GM23338 (cell line): ENCODE measurements around the gene ELANE. TPM values are rescaled to one million over a fixed set of nuclear protein-coding genes. Genes with fewer than 3 reads are reported as not detected.

ENCODE experiments used
- ATAC-seq: fragments of 200-7000 bp; cut with Tn5 transposase; 3 replicates; pipeline ENCODE4 v1.9.1; 2020
- DNase-seq: peaks from one replicate; pipeline ENCODE4 v3.0.0-alpha.2; 2015; ENCODE audit warnings: low spot score
- H2AFZ ChIP-seq: fragments of 200-600 bp; sonication (generic); 2 replicates; pipeline ENCODE4 v1.8.0; 2016; ENCODE audit warnings: antibody characterized with exemption, mild to moderate bottlenecking, moderate library complexity
- H3F3A ChIP-seq: fragments of 200-600 bp; sonication (generic); replicated peaks from 2 replicates; pipeline ENCODE4 v1.8.0; 2017; ENCODE audit warnings: antibody characterized with exemption, mixed run types, low read depth
- H3K27ac ChIP-seq: fragments of 200-600 bp; sonication (generic); 2 replicates; pipeline ENCODE4 v1.6.1; 2016; ENCODE audit warnings: low read depth
- H3K27me3 ChIP-seq: fragments of 200-600 bp; sonication (generic); 2 replicates; pipeline ENCODE4 v1.8.0; 2016; ENCODE audit warnings: mild to moderate bottlenecking, mixed run types, moderate library complexity; ENCODE audit not compliant: insufficient read depth
- H3K36me3 ChIP-seq: fragments of 200-600 bp; sonication (generic); 2 replicates; pipeline ENCODE4 v1.8.0; 2016; ENCODE audit warnings: mild to moderate bottlenecking; ENCODE audit not compliant: insufficient read depth
- H3K4me1 ChIP-seq: fragments of 200-600 bp; sonication (generic); 2 replicates; pipeline ENCODE4 v1.8.0; 2016; ENCODE audit warnings: mild to moderate bottlenecking, moderate library complexity; ENCODE audit not compliant: insufficient read depth
- H3K4me2 ChIP-seq: fragments of 200-600 bp; sonication (generic); 2 replicates; pipeline ENCODE4 v1.7.1; 2017; ENCODE audit warnings: mixed run types
- H3K4me3 ChIP-seq: fragments of 200-600 bp; sonication (generic); 2 replicates; pipeline ENCODE4 v1.6.1; 2016; ENCODE audit warnings: mixed run types
- H3K79me2 ChIP-seq: fragments of 200-600 bp; sonication (generic); replicated peaks from 2 replicates; pipeline ENCODE4 v1.8.0; 2017; ENCODE audit warnings: mild to moderate bottlenecking; ENCODE audit not compliant: insufficient read depth
- H3K9me2 ChIP-seq: fragments of 200-600 bp; sonication (generic); 2 replicates; pipeline ENCODE4 v1.8.0; 2017; ENCODE audit not compliant: insufficient read depth
- H4K20me1 ChIP-seq: fragments of 200-600 bp; sonication (generic); replicated peaks from 2 replicates; pipeline ENCODE4 v1.8.0; 2017; ENCODE audit warnings: mild to moderate bottlenecking; ENCODE audit not compliant: insufficient read depth
- H3K27ac Mint-ChIP-seq: 2 replicates; pipeline ENCODE4 v1.8.0; 2020; ENCODE audit warnings: inconsistent platforms, mild to moderate bottlenecking, moderate library complexity, mixed read lengths
- H3K27me3 Mint-ChIP-seq: 3 replicates; pipeline ENCODE4 v1.8.0; 2022; ENCODE audit warnings: low read depth, mild to moderate bottlenecking, moderate library complexity, mixed read lengths, inconsistent platforms; ENCODE audit not compliant: insufficient read depth, poor library complexity
- H3K36me3 Mint-ChIP-seq: 3 replicates; pipeline ENCODE4 v1.8.0; 2021; ENCODE audit warnings: low read depth, mild to moderate bottlenecking, inconsistent platforms, moderate library complexity, mixed read lengths
- H3K4me1 Mint-ChIP-seq: 3 replicates; pipeline ENCODE4 v1.8.0; 2020; ENCODE audit warnings: mild to moderate bottlenecking, inconsistent platforms, mixed read lengths
- H3K4me3 Mint-ChIP-seq: 3 replicates; pipeline ENCODE4 v1.8.0; 2021; ENCODE audit warnings: moderate library complexity, mild to moderate bottlenecking, inconsistent platforms, mixed read lengths
- H3K9me3 Mint-ChIP-seq: 3 replicates; pipeline ENCODE4 v1.8.0; 2020; ENCODE audit warnings: moderate library complexity, mild to moderate bottlenecking, inconsistent platforms, mixed read lengths
- CREB1 ChIP-seq: fragments of 250-450 bp; sonication (Bioruptor Pico); IDR thresholded peaks from 2 replicates; pipeline ENCODE4 v1.5.0; 2020; ENCODE audit warnings: low read depth, mild to moderate bottlenecking, moderate library complexity
- CTCF ChIP-seq, 2 experiments: fragments of 200-600 bp in 1 of 2; sonication (generic) in 1 of 2; conservative IDR thresholded peaks; 2 replicates each; pipeline versions ENCODE4 v1.5.1 to v1.6.1; 2016 to 2017; ENCODE audit warnings: antibody characterized with exemption in 2 of 2, low read depth in 2 of 2, mild to moderate bottlenecking in 2 of 2, moderate library complexity in 1 of 2
- ETS1 ChIP-seq: IDR thresholded peaks from 2 replicates; pipeline ENCODE4 v1.6.1; 2016; ENCODE audit warnings: antibody characterized with exemption
- EZH2 ChIP-seq: fragments of 200-600 bp; sonication (generic); IDR thresholded peaks from one replicate; pipeline ENCODE4 v1.8.0; 2017; ENCODE audit warnings: antibody characterized with exemption, mild to moderate bottlenecking, low read depth; ENCODE audit not compliant: unreplicated experiment
- EZH2phosphoT487 ChIP-seq: fragments of 200-600 bp; sonication (generic); IDR thresholded peaks from one replicate; pipeline ENCODE4 v1.8.1; 2018; ENCODE audit warnings: antibody characterized with exemption; ENCODE audit not compliant: unreplicated experiment
- JUNB ChIP-seq: IDR thresholded peaks from one replicate; pipeline ENCODE4 v1.6.1; 2016; ENCODE audit warnings: antibody characterized with exemption; ENCODE audit not compliant: unreplicated experiment
- NANOG ChIP-seq: IDR thresholded peaks from 2 replicates; pipeline ENCODE4 v1.6.1; 2016; ENCODE audit warnings: antibody characterized with exemption, borderline replicate concordance
- POLR2AphosphoS5 ChIP-seq: IDR thresholded peaks from 2 replicates; pipeline ENCODE4 v1.6.1; 2016; ENCODE audit warnings: antibody characterized with exemption, low read depth
- REST ChIP-seq: IDR thresholded peaks from one replicate; pipeline ENCODE4 v1.6.1; 2018; ENCODE audit warnings: antibody characterized with exemption; ENCODE audit not compliant: unreplicated experiment
- STAT1 ChIP-seq: IDR thresholded peaks from one replicate; pipeline ENCODE4 v1.6.1; 2016; ENCODE audit warnings: antibody characterized with exemption; ENCODE audit not compliant: unreplicated experiment
- ZNF114 ChIP-seq: fragments of 250-450 bp; sonication (Bioruptor Pico); IDR thresholded peaks from 2 replicates; pipeline ENCODE4 v1.5.0; 2020; ENCODE audit warnings: mild to moderate bottlenecking, moderate library complexity
- ZNF331 ChIP-seq: fragments of 250-450 bp; sonication (Bioruptor Pico); IDR thresholded peaks from 2 replicates; pipeline ENCODE4 v1.5.0; 2020; ENCODE audit warnings: low read depth, mild to moderate bottlenecking, moderate library complexity
- ZNF462 ChIP-seq: fragments of 250-450 bp; sonication (Bioruptor Pico); IDR thresholded peaks from 2 replicates; pipeline ENCODE4 v1.5.0; 2020; ENCODE audit warnings: mild to moderate bottlenecking, moderate library complexity
- polyA plus RNA-seq: library from polyadenylated mRNA; unstranded; fragments of >200 nt; fragmentation: Nextera tagmentation; extraction: Ambion mirVana; gene quantifications from 2 replicates; pipeline ENCODE4 v1.2.1, GENCODE V29; 2016
- total RNA-seq: library from RNA; depleted of rRNA; stranded (reverse); fragments of >200 nt; shearing (Covaris generic); gene quantifications from 2 replicates; pipeline ENCODE4 v1.2.3, GENCODE V29; 2014

ELANE gene
- total and polyA plus RNA-seq, 2 experiments from 2014 or later = not detected

- H3K4me3 ChIP-seq = no peak overlapping the region
- H2AFZ ChIP-seq = no peak overlapping the region
- H3K79me2 ChIP-seq = no peaks in the 10 kb centered on the region
- no peaks in the 10 kb centered on the region for H3K4me1 ChIP-seq
- H3K27me3 Mint-ChIP-seq = peaks cover 6% of the 10 kb centered on the region
- ATAC-seq (no peak), DNase-seq (no peak)
- no peak overlapping the region for H3K27ac ChIP-seq
- H3K36me3 ChIP-seq = no peaks in the 10 kb centered on the region
- H3K4me2 ChIP-seq = no peak overlapping the region
- H3K4me3 Mint-ChIP-seq = no peak overlapping the region
- no peaks in the 10 kb centered on the region for H3K4me1 Mint-ChIP-seq
- H3K9me2 ChIP-seq = no peaks in the 10 kb centered on the region
- no peak for TF ChIP-seq ZNF462
- no peak for TF ChIP-seq ZNF114 (CRISPR knock-in tag)
- no peak for TF ChIP-seq EZH2
- TF ChIP-seq ZNF331 (CRISPR knock-in tag) = no peak
- no peak for TF ChIP-seq EZH2phosphoT487
- no peak for TF ChIP-seq NANOG
- no peak for TF ChIP-seq CTCF (conservative IDR thresholded peaks at IDR 0.05; ENCODE audit: low read depth in 2 of 2)
- no peak for TF ChIP-seq CREB1
- no peak for TF ChIP-seq ETS1
- no peak for TF ChIP-seq REST
- TF ChIP-seq POLR2AphosphoS5 = no peak
- no peak for TF ChIP-seq JUNB
- TF ChIP-seq STAT1 = no peak
- peaks cover 4% of the 10 kb centered on the region; the same call in 1 of the 2 replicates for H4K20me1 ChIP-seq
- no peaks in the 10 kb centered on the region for H3K27me3 ChIP-seq
- H3K36me3 Mint-ChIP-seq = peaks cover 18% of the 10 kb centered on the region; the same call in 2 of the 3 replicates
- H3F3A ChIP-seq = no peaks in the 10 kb centered on the region; the same call in 1 of the 2 replicates
- H3K27ac Mint-ChIP-seq = no peak overlapping the region
- H3K9me3 Mint-ChIP-seq = no peaks in the 10 kb centered on the region; the same call in 2 of the 3 replicates
These were observed 35.0 kb downstream of the ELANE start for GRCh38 chr19:887072-887471.
